Activated T-cell treated with anti-CD3 and anti-CD28 coated beads, Interleukin-2, amount 50 U/mL, for 4 hours (primary cell): ENCODE data around the gene KRTAP10-9. TPM values are rescaled to one million over a fixed set of nuclear protein-coding genes. Genes with fewer than 3 reads are reported as not detected.
"Not testable (repeated sequence)": the region's sequence is repeated elsewhere in the genome, so short reads cannot be mapped to it uniquely, and the experiment has no call there.

Experiments used
- ATAC-seq, 2 donors: fragments of 200-7000 bp; cut with Tn5 transposase; one replicate each; pipeline ENCODE4 v1.10.0; 2021
- DNase-seq: peaks from one replicate; pipeline ENCODE4 v3.0.0-alpha.2; 2020
- H3K27me3 Mint-ChIP-seq: one replicate; pipeline ENCODE4 v1.8.0; 2021; ENCODE audit warnings: low read depth, mixed read lengths
- H3K36me3 Mint-ChIP-seq: one replicate; pipeline ENCODE4 v1.8.0; 2022; ENCODE audit warnings: mixed read lengths; ENCODE audit not compliant: insufficient read depth
- H3K4me1 Mint-ChIP-seq: one replicate; pipeline ENCODE4 v1.8.0; 2021; ENCODE audit warnings: low read depth, mixed read lengths
- H3K4me3 Mint-ChIP-seq: one replicate; pipeline ENCODE4 v1.8.0; 2021; ENCODE audit warnings: mild to moderate bottlenecking, moderate library complexity, mixed read lengths
- H3K9me3 Mint-ChIP-seq: one replicate; pipeline ENCODE4 v1.8.0; 2021; ENCODE audit warnings: mixed read lengths
- total RNA-seq, 3 donors: library from RNA; stranded (reverse); gene quantifications; one replicate each; pipeline ENCODE4 v1.2.1, GENCODE V29; 2021

Gene KRTAP10-9, protein sequence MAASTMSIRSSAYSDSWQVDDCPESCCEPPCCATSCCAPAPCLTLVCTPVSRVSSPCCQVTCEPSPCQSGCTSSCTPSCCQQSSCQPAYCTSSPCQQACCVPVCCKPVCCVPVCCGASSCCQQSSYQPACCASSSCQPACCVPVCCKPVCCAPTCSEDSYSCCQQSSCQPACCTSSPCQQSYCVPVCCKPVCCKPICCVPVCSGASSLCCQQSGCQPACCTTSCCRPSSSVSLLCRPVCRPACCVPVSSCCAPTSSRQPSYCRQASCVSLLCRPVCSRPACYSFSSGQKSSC
- total RNA-seq: not detected

- no peaks in the 10 kb centered on the region for H3K27me3 Mint-ChIP-seq
- peaks cover 25% of the 10 kb centered on the region for H3K4me1 Mint-ChIP-seq
- ATAC-seq (no peak), DNase-seq (no peak)
- peaks cover 4% of the 10 kb centered on the region for H3K36me3 Mint-ChIP-seq
- H3K9me3 Mint-ChIP-seq: peaks cover 42% of the 10 kb centered on the region
- no peak within 1 kb of the TSS for H3K4me3 Mint-ChIP-seq
These were observed at the start of gene KRTAP10-9 for GRCh38 chr21:44626673-44627143. KRTAP10-9 (plus strand) TSS chr21:44627093; CDS start chr21:44627172, 79 bp downstream.

DNA sequence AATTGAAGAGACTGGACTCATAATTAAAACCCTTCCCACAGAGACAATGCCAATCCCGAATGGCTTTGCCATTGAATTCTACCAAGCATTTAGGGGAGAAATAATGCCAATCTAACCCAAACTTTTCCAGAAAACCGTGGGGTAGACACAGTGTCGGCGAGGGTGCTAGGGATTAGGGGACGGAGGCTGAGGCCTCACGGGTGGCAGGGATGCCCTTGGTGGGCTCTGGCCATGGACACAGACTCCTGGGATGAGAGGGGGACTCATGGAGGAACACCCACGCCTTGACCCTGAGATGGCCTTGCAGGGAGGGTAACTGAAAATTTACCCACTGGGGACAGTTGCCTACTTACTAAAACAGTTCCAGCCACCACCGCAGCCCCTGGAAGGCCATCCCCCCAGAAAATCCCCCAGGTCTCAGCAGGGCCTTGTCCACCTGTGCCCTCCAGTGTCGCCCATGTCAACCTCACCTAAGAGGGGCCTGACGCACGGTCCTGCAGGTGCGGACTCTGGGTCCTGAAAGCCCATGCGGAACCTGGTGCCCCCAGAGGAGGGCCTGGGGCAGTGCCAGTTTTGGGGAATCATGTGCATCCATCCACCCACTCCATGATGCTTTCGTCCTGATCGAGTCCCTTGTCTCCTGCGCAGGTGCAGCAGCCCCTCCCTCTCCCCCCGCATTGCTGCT lies 48.4 kb upstream of the KRTAP10-9 start:
- Mint-ChIP-seq H3K4me1 (peaks cover 11% of the 10 kb centered on the region), H3K27me3 (peaks cover 4% of the 10 kb centered on the region), H3K9me3 (peaks cover 19% of the 10 kb centered on the region), H3K36me3 (peaks cover 2% of the 10 kb centered on the region), H3K4me3 (no peak overlapping the region)
- no peak for DNase-seq
- no peak for ATAC-seq

- Mint-ChIP-seq H3K4me3 (no peak overlapping the region), H3K4me1 (peaks cover 18% of the 10 kb centered on the region), H3K27me3 (peaks cover 4% of the 10 kb centered on the region), H3K36me3 (peaks cover 2% of the 10 kb centered on the region), H3K9me3 (peaks cover 19% of the 10 kb centered on the region)
- DNase-seq (no peak), ATAC-seq (no peak)
These were observed 47.6 kb upstream of the KRTAP10-9 start for GRCh38 chr21:44579056-44579832.

- DNase-seq (no peak), ATAC-seq (no peak)
- peaks cover 17% of the 10 kb centered on the region for H3K4me1 Mint-ChIP-seq
- H3K36me3 Mint-ChIP-seq: peaks cover 2% of the 10 kb centered on the region
- no peak overlapping the region for H3K4me3 Mint-ChIP-seq
- peaks cover 19% of the 10 kb centered on the region for H3K9me3 Mint-ChIP-seq
- H3K27me3 Mint-ChIP-seq: peaks cover 6% of the 10 kb centered on the region
These were observed 47.1 kb upstream of the KRTAP10-9 start for GRCh38 chr21:44579833-44580144.

DNA sequence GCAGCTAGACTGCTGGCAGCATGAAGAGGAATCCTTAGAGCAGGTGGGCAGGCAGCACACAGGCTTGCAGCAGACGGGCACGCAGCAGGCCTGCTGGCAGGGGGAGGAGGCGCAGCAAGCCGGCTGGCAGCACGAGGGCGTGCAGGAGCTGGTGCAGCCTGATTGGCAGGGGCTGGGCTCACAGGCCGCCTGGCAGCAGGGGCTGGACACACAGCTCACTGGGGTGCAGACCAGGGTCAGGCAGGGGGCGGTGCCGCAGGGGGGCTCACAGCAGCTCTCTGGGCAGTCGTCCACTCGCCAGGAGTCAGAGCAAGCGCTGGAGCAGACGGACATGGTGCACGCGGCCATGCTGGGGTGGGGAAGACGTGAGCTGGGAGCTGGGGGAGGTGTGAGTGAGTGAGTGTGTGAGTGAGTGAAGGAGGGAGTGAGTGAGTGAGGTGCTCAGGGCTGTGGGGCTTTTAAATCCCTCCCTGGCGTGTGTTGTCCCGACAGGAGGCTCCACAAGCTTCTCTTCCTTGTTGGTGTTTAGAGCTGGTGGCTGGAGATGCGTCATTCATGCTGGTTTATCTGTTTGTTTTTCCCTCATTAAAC lies 46.6 kb upstream of the KRTAP10-9 start, which contains the start of gene KRTAP10-5:
TSS of gene KRTAP10-5 (minus strand) at position 374 of the 591 bp plus-strand sequence. CDS start at position 348, 26 bp downstream.
- H3K36me3 Mint-ChIP-seq, ATAC-seq, H3K4me3 Mint-ChIP-seq, DNase-seq, H3K27me3 Mint-ChIP-seq: not testable (repeated sequence)
- H3K4me1 Mint-ChIP-seq: peaks cover 17% of the 10 kb centered on the region
- peaks cover 19% of the 10 kb centered on the region for H3K9me3 Mint-ChIP-seq

- ATAC-seq: no peak
- Mint-ChIP-seq H3K27me3 (peaks cover 10% of the 10 kb centered on the region), H3K36me3 (peaks cover 2% of the 10 kb centered on the region), H3K4me1 (peaks cover 17% of the 10 kb centered on the region), H3K9me3 (peaks cover 19% of the 10 kb centered on the region), H3K4me3 (no peak overlapping the region)
- no peak for DNase-seq
These were observed 45.7 kb upstream of the KRTAP10-9 start for GRCh38 chr21:44581158-44581557.

GRCh38 chr21:44582055-44582454 lies 44.8 kb upstream of the KRTAP10-9 start:
- peaks cover 18% of the 10 kb centered on the region for H3K27me3 Mint-ChIP-seq
- DNase-seq: no peak
- ATAC-seq: no peak
- H3K4me3 Mint-ChIP-seq: no peak overlapping the region
- H3K9me3 Mint-ChIP-seq: peaks cover 19% of the 10 kb centered on the region
- H3K36me3 Mint-ChIP-seq: peaks cover 2% of the 10 kb centered on the region
- H3K4me1 Mint-ChIP-seq: peaks cover 17% of the 10 kb centered on the region

- DNase-seq: no peak
- Mint-ChIP-seq H3K9me3 (peaks cover 12% of the 10 kb centered on the region), H3K36me3 (no peaks in the 10 kb centered on the region), H3K27me3 (peaks cover 21% of the 10 kb centered on the region), H3K4me3 (no peak overlapping the region), H3K4me1 (peaks cover 17% of the 10 kb centered on the region)
- no peak for ATAC-seq
These were observed 43.6 kb upstream of the KRTAP10-9 start for GRCh38 chr21:44583089-44583799.

GRCh38 chr21:44583800-44584147 lies 43.1 kb upstream of the KRTAP10-9 start:
- H3K9me3 Mint-ChIP-seq: peaks cover 12% of the 10 kb centered on the region
- ATAC-seq: peak; percentile 63 to 82
- DNase-seq: no peak
- H3K27me3 Mint-ChIP-seq: peaks cover 21% of the 10 kb centered on the region
- no peaks in the 10 kb centered on the region for H3K36me3 Mint-ChIP-seq
- H3K4me1 Mint-ChIP-seq: peaks cover 17% of the 10 kb centered on the region
- no peak overlapping the region for H3K4me3 Mint-ChIP-seq

GRCh38 chr21:44585892-44586291 lies 41.0 kb upstream of the KRTAP10-9 start:
- H3K4me3 Mint-ChIP-seq: no peak overlapping the region
- peaks cover 17% of the 10 kb centered on the region for H3K4me1 Mint-ChIP-seq
- peaks cover 25% of the 10 kb centered on the region for H3K27me3 Mint-ChIP-seq
- no peaks in the 10 kb centered on the region for H3K36me3 Mint-ChIP-seq
- ATAC-seq (no peak), DNase-seq (no peak)
- H3K9me3 Mint-ChIP-seq: peaks cover 11% of the 10 kb centered on the region

DNA sequence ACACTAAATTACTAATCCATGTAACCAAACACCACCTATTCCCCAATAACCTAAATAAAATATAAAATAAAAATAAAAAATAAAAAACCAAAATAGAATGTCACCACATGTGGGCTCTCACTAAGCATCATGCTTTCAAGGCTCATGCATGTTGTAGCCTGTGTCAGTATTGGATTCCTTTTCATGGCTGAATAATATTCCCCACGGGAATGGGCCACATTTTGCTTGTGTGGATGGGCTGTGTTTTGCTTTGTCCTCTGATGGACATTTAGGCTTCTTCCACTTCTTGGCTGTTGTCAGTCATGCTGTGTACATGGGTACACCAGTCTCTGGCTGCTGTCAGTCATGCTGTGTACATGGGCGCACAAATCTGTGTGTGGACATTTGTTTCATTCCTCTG lies 37.8 kb upstream of the KRTAP10-9 start:
- Mint-ChIP-seq H3K9me3 (no peaks in the 10 kb centered on the region), H3K4me1 (peaks cover 6% of the 10 kb centered on the region)
- DNase-seq: no peak

GRCh38 chr21:44589586-44590305 lies 37.1 kb upstream of the KRTAP10-9 start:
- peaks cover 2% of the 10 kb centered on the region for H3K4me1 Mint-ChIP-seq
- ATAC-seq (no peak), DNase-seq (no peak)
- H3K36me3 Mint-ChIP-seq: no peaks in the 10 kb centered on the region
- H3K9me3 Mint-ChIP-seq: no peaks in the 10 kb centered on the region
- H3K27me3 Mint-ChIP-seq: peaks cover 25% of the 10 kb centered on the region
- no peak overlapping the region for H3K4me3 Mint-ChIP-seq

More for the DNA sequence above, 37.8 kb upstream of the KRTAP10-9 start:
- Mint-ChIP-seq H3K27me3 (peaks cover 28% of the 10 kb centered on the region), H3K4me3 (no peak overlapping the region), H3K36me3 (no peaks in the 10 kb centered on the region)
- no peak for ATAC-seq

- no peaks in the 10 kb centered on the region for H3K36me3 Mint-ChIP-seq
- peaks cover 2% of the 10 kb centered on the region for H3K4me1 Mint-ChIP-seq
- no peaks in the 10 kb centered on the region for H3K9me3 Mint-ChIP-seq
- H3K27me3 Mint-ChIP-seq: peaks cover 25% of the 10 kb centered on the region
- no peak overlapping the region for H3K4me3 Mint-ChIP-seq
- DNase-seq (no peak), ATAC-seq (no peak)
These were observed 36.6 kb upstream of the KRTAP10-9 start for GRCh38 chr21:44590311-44590721.
